IMR-90 (cell line): Measurements from ENCODE around the gene ZCCHC7. TPM values are rescaled to one million over a fixed set of nuclear protein-coding genes. Genes with fewer than 3 reads are reported as not detected.

Experiments
- ATAC-seq: fragments of 200-7000 bp; cut with Tn5 transposase; 2 replicates; pipeline ENCODE4 v1.9.1; 2020; ENCODE audit warnings: low read depth, mild to moderate bottlenecking, moderate library complexity
- BruUV-seq: library from RNA; stranded (reverse); fragments of 400-500 nt; replicated peaks from 2 replicates; lab custom pipeline; 2021; lab: Mats Ljungman, UMichigan
- CTCF ChIA-PET: fragments of 300-600 bp; formaldehyde crosslinking; extraction: SDS; loops from one replicate; lab custom pipeline; 2021; ENCODE audit warnings: antibody characterized with exemption; lab: Yijun Ruan, JAX
- POLR2A ChIA-PET: fragments of 300-600 bp; sonication (Branson Sonifier 250); formaldehyde crosslinking; loops from one replicate; lab custom pipeline; 2022; ENCODE audit warnings: antibody characterized with exemption; ENCODE audit not compliant: unreplicated experiment; lab: Charles Lee
- DNase-seq: peaks from one replicate; pipeline ENCODE4 v3.0.0; 2013
- H2AFZ ChIP-seq: replicated peaks from 2 replicates; pipeline ENCODE3; 2013; ENCODE audit warnings: low read length, mild to moderate bottlenecking; ENCODE audit not compliant: poor library complexity
- H2AK5ac ChIP-seq: 2 replicates; pipeline ENCODE4 v1.6.1; 2013; ENCODE audit warnings: low read depth, low read length, inconsistent platforms
- H2AK9ac ChIP-seq: replicated peaks from 2 replicates; pipeline ENCODE3; 2013; ENCODE audit warnings: mild to moderate bottlenecking, low read depth, low read length, moderate library complexity; ENCODE audit not compliant: poor library complexity
- H2BK120ac ChIP-seq: 2 replicates; pipeline ENCODE4 v1.6.1; 2013; ENCODE audit warnings: low read depth, low read length, inconsistent platforms
- H2BK15ac ChIP-seq: 3 replicates; pipeline ENCODE4 v1.6.1; 2013; ENCODE audit warnings: low read depth, low read length, inconsistent platforms
- H2BK20ac ChIP-seq: 2 replicates; pipeline ENCODE4 v1.6.1; 2013; ENCODE audit warnings: low read depth, mild to moderate bottlenecking, inconsistent platforms, low read length, moderate library complexity
- H2BK5ac ChIP-seq: 2 replicates; pipeline ENCODE4 v1.6.1; 2013; ENCODE audit warnings: mild to moderate bottlenecking, low read depth, low read length, inconsistent platforms; ENCODE audit not compliant: poor library complexity, severe bottlenecking
- H3K14ac ChIP-seq: replicated peaks from 2 replicates; pipeline ENCODE4 v1.6.1; 2013; ENCODE audit warnings: low read depth, low read length, inconsistent platforms
- H3K18ac ChIP-seq: 2 replicates; pipeline ENCODE4 v1.6.1; 2013; ENCODE audit warnings: low read depth, low read length, control low read depth
- H3K23ac ChIP-seq: 2 replicates; pipeline ENCODE4 v1.6.1; 2013; ENCODE audit warnings: low read depth, low read length, inconsistent platforms
- H3K27ac ChIP-seq: 2 replicates; pipeline ENCODE4 v1.5.1; 2013; ENCODE audit warnings: mild to moderate bottlenecking, control low read depth, low read length; ENCODE audit not compliant: insufficient read depth
- H3K27me3 ChIP-seq: 2 replicates; pipeline ENCODE4 v1.6.1; 2013; ENCODE audit warnings: low read length; ENCODE audit not compliant: control insufficient read depth, insufficient read depth
- H3K36me3 ChIP-seq: 2 replicates; pipeline ENCODE4 v1.6.1; 2013; ENCODE audit warnings: low read length, mixed read lengths; ENCODE audit not compliant: control insufficient read depth, insufficient read depth
- H3K4ac ChIP-seq: 2 replicates; pipeline ENCODE4 v1.6.1; 2013; ENCODE audit warnings: low read depth, low read length, inconsistent platforms
- H3K4me1 ChIP-seq: 2 replicates; pipeline ENCODE4 v1.6.1; 2013; ENCODE audit warnings: low read length, mixed read lengths; ENCODE audit not compliant: control insufficient read depth, insufficient read depth
- H3K4me2 ChIP-seq: 2 replicates; pipeline ENCODE4 v1.6.1; 2013; ENCODE audit warnings: low read depth, mild to moderate bottlenecking, control low read depth, low read length, moderate library complexity
- H3K4me3 ChIP-seq: 2 replicates; pipeline ENCODE4 v1.5.1; 2013; ENCODE audit warnings: low read depth, mild to moderate bottlenecking, control low read depth, low read length, moderate library complexity; ENCODE audit not compliant: insufficient read depth
- H3K56ac ChIP-seq: 2 replicates; pipeline ENCODE4 v1.6.1; 2013; ENCODE audit warnings: low read length, inconsistent platforms; ENCODE audit not compliant: insufficient read depth; ENCODE audit errors: extremely low read depth
- H3K79me1 ChIP-seq, 2 experiments: 2 replicates each; pipeline ENCODE4 v1.6.1; 2013; ENCODE audit warnings: low read length in 2 of 2, inconsistent platforms in 1 of 2, low read depth in 1 of 2
- H3K9ac ChIP-seq: 2 replicates; pipeline ENCODE4 v1.6.1; 2013; ENCODE audit warnings: low read depth, low read length, control low read depth
- H3K9me1 ChIP-seq: 2 replicates; pipeline ENCODE4 v1.6.1; 2013; ENCODE audit warnings: low read length, inconsistent platforms; ENCODE audit not compliant: insufficient read depth
- H3K9me3 ChIP-seq: 2 replicates; pipeline ENCODE4 v1.6.1; 2013; ENCODE audit warnings: low read length; ENCODE audit not compliant: control insufficient read depth, insufficient read depth
- H4K20me1 ChIP-seq: 2 replicates; pipeline ENCODE4 v1.6.1; 2013; ENCODE audit warnings: low read length, inconsistent platforms; ENCODE audit not compliant: insufficient read depth
- H4K5ac ChIP-seq: 2 replicates; pipeline ENCODE4 v1.6.1; 2013; ENCODE audit warnings: mild to moderate bottlenecking, low read depth, low read length, control low read depth
- H4K8ac ChIP-seq, 2 experiments: 2 replicates each; pipeline ENCODE4 v1.6.1; 2013; ENCODE audit warnings: low read depth in 2 of 2, low read length in 2 of 2, control low read depth in 1 of 2, inconsistent platforms in 1 of 2
- H4K91ac ChIP-seq: 2 replicates; pipeline ENCODE4 v1.6.1; 2013; ENCODE audit warnings: low read depth, low read length, inconsistent platforms; ENCODE audit not compliant: insufficient read depth
- CEBPB ChIP-seq: IDR thresholded peaks from 2 replicates; pipeline ENCODE4 v1.6.1; 2012; ENCODE audit warnings: low read depth, low read length, improper control_type of control experiment
- CHD1 ChIP-seq: IDR thresholded peaks from 2 replicates; pipeline ENCODE4 v1.6.1; 2012; ENCODE audit warnings: low read depth, low read length, improper control_type of control experiment
- ELK1 ChIP-seq: fragments of 150-350 bp; IDR thresholded peaks from 2 replicates; pipeline ENCODE4 v1.6.1; 2016; ENCODE audit warnings: low read depth, mild to moderate bottlenecking, low read length, moderate library complexity, borderline replicate concordance
- FOS ChIP-seq: fragments of 150-350 bp; IDR thresholded peaks from 2 replicates; pipeline ENCODE4 v1.6.1; 2016; ENCODE audit warnings: low read depth, low read length
- MAZ ChIP-seq: IDR thresholded peaks from 2 replicates; pipeline ENCODE4 v1.6.1; 2012; ENCODE audit warnings: low read depth, mild to moderate bottlenecking, low read length, improper control_type of control experiment, moderate library complexity, borderline replicate concordance
- MXI1 ChIP-seq: IDR thresholded peaks from 2 replicates; pipeline ENCODE4 v1.6.1; 2012; ENCODE audit warnings: low read depth, mild to moderate bottlenecking, low read length, moderate library complexity, borderline replicate concordance
- NFE2L2 ChIP-seq: fragments of 150-350 bp; IDR thresholded peaks from 2 replicates; pipeline ENCODE4 v1.6.1; 2016; ENCODE audit warnings: low read depth, mild to moderate bottlenecking, low read length
- RAD21 ChIP-seq: IDR thresholded peaks from 2 replicates; pipeline ENCODE4 v1.6.1; 2012; ENCODE audit warnings: low read length, improper control_type of control experiment
- RCOR1 ChIP-seq: IDR thresholded peaks from 2 replicates; pipeline ENCODE4 v1.6.1; 2012; ENCODE audit warnings: mild to moderate bottlenecking, low read length, improper control_type of control experiment; ENCODE audit not compliant: insufficient replicate concordance
- RFX5 ChIP-seq: IDR thresholded peaks from 2 replicates; pipeline ENCODE4 v1.8.0; 2012; ENCODE audit warnings: low read depth, mild to moderate bottlenecking, low read length, moderate library complexity
- SMC3 ChIP-seq: fragments of 150-350 bp; IDR thresholded peaks from 2 replicates; pipeline ENCODE4 v1.6.1; 2016; ENCODE audit warnings: low read depth, mild to moderate bottlenecking, antibody characterized with exemption, low read length, moderate library complexity
- WGBS, 2 experiments: methylation state at CpG; one replicate each; pipeline versions ENCODE4 v1.1.5 to v1.1.7; 2013; ENCODE audit warnings: missing lambda C conversion rate in 2 of 2; ENCODE audit not compliant: insufficient read length in 1 of 2; ENCODE audit errors: extremely low coverage in 2 of 2; 5-methylcytosine and 5-hydroxymethylcytosine counted together
- dilution Hi-C: fragments of 300-500 bp; cut with HindIII; formaldehyde crosslinking; loops from one replicate; pipeline ENCODE4 v1.14.3; 2018; ENCODE audit warnings: low sequenced_read_pairs; ENCODE audit not compliant: unreplicated experiment
- in situ Hi-C: fragments of 300-500 bp; cut with MboI; formaldehyde crosslinking; loops from 3 replicates; pipeline ENCODE4 v1.14.3; 2019; ENCODE audit warnings: low sequenced_read_pairs, inconsistent platforms, mixed read lengths
- intact Hi-C: fragments of 100-400 bp; cut with micrococcal nuclease; formaldehyde crosslinking; loops from 2 replicates; pipeline ENCODE4 v1.10.0; 2022
- polyA plus RNA-seq, 3 experiments: library from polyadenylated mRNA; depleted of rRNA; stranded (reverse); fragments of >200 nt; gene quantifications; 2 replicates each; pipeline ENCODE4 v1.2.3, GENCODE V29; 2012; ENCODE audit warnings: low replicate concordance in 1 of 3
- total RNA-seq: library from RNA; depleted of rRNA; stranded (reverse); fragments of >200 nt; gene quantifications from 2 replicates; pipeline ENCODE4 v1.2.3, GENCODE V29; 2012

ZCCHC7 gene
- total and polyA plus RNA-seq, 2 of the 4 experiments (the other 2 are of a cell fraction) = 13.6 to 28.7 TPM

DNA sequence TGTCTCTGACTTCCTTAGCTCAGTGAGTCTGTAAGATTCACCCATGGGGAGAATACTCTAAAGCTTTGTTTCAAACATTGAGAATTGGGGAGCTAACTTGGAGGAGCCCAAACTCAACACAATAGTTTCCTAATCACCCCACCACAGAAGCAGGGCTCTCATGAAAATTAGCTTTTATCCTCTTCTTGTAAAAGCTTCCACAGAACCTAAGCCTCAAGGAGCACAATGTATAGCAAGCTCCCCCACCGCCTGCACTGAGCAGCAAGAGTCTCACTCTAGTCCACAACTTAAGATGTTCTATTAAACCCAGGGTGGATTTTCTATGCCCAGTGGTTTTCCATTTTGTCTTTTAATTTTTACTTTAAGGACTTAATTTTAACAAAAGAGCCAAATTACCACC lies 253.2 kb downstream of the ZCCHC7 start (continued):
- TF ChIP-seq RFX5 = no peak
- no peak for TF ChIP-seq CEBPB
- no peak for TF ChIP-seq RAD21
- TF ChIP-seq MAZ = no peak

DNA sequence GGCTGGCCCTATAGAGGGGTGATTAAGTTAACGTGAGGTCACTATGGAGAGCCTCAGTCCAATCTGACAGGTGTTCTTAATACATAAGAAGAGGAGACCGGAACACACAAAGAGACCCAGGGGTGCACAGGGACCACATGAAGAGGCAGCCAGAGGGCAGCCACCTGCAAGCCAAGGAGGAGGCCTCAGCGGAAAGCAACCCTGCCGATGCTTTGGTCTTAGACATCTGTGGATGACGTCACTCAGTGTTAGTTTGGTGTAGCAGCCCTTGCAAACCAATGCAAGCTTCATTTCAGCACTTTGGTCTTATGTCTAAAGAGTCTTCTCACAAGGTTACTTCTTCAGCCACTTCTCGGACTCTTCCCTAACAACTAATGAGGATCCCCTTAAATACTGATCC lies 254.5 kb downstream of the ZCCHC7 start:
- no peak overlapping the region for H2BK120ac ChIP-seq
- dilution Hi-C loops (no loop called here), intact Hi-C loops (no loop called here), in situ Hi-C loops (loop anchor here (10.0 kb wide), 1 partner anchor 60 kb away; no protein-coding TSS in a partner anchor)
- 0 out of 2 replicates have a peak, but pooled peaks cover 2% of the 10 kb centered on the region for H3K4me1 ChIP-seq
- H3K36me3 ChIP-seq = no peaks in the 10 kb centered on the region
- H3K23ac ChIP-seq = no peak overlapping the region
- H2BK15ac ChIP-seq = no peak overlapping the region
- no peak overlapping the region for H3K18ac ChIP-seq
- H2BK20ac ChIP-seq = no peak overlapping the region
- CTCF ChIA-PET = no interaction called here
- ATAC-seq = no peak
- H4K5ac ChIP-seq = no peak overlapping the region
- H2BK5ac ChIP-seq = no peak overlapping the region
- H3K79me1 ChIP-seq = no peaks in the 10 kb centered on the region
- POLR2A ChIA-PET = no interaction called here
- no peak overlapping the region for H3K4ac ChIP-seq
- no peak overlapping the region for H2AK5ac ChIP-seq
- H4K20me1 ChIP-seq = no peaks in the 10 kb centered on the region
- no peak overlapping the region for H2AFZ ChIP-seq
- no peak overlapping the region for H3K4me3 ChIP-seq
- H3K9me3 ChIP-seq = no peaks in the 10 kb centered on the region
- TF ChIP-seq ELK1 = no peak
- TF ChIP-seq CEBPB = no peak
- TF ChIP-seq SMC3 = no peak
- no peak for TF ChIP-seq MXI1
- TF ChIP-seq CHD1 = no peak
- TF ChIP-seq RCOR1 = no peak
- TF ChIP-seq NFE2L2 = no peak
- no peak for TF ChIP-seq FOS
- H3K27ac ChIP-seq = no peak overlapping the region
- peaks cover 17% of the 10 kb centered on the region for H3K27me3 ChIP-seq
- H2AK9ac ChIP-seq = no peak overlapping the region
- no peak overlapping the region for H4K8ac ChIP-seq
- no peak overlapping the region for H4K91ac ChIP-seq
- no peak overlapping the region for H3K56ac ChIP-seq
- H3K14ac ChIP-seq = no peak overlapping the region
- no peak for DNase-seq
- WGBS, 2 experiments = 60% methylated on average over 3 of the region's 6 CpGs; no CpG with 5 or more reads in 1 of the 2 experiments
- no peak overlapping the region for H3K9ac ChIP-seq
- no TSS peak for BruUV-seq
- H3K9me1 ChIP-seq = peaks cover 2% of the 10 kb centered on the region; the same call in 1 of the 2 replicates
- no peak overlapping the region for H3K4me2 ChIP-seq
